SJSA1 (cell line): Measurements from ENCODE around the gene FZD10. TPM values are rescaled to one million over a fixed set of nuclear protein-coding genes. Genes with fewer than 3 reads are reported as not detected.

ENCODE experiments used
- DNase-seq, 2 experiments: peaks; one replicate each; pipeline ENCODE4 v3.0.0-alpha.2; 2015 to 2020; ENCODE audit warnings: low spot score in 2 of 2, low read depth in 1 of 2
- H3K27ac ChIP-seq: fragments of 250-450 bp; sonication (Bioruptor Pico); 2 replicates; pipeline ENCODE4 v1.5.1; 2020; ENCODE audit warnings: mild to moderate bottlenecking, moderate library complexity
- H3K27me3 ChIP-seq: fragments of 250-450 bp; sonication (Bioruptor Pico); replicated peaks from 2 replicates; pipeline ENCODE4 v1.5.1; 2020; ENCODE audit warnings: mild to moderate bottlenecking, moderate library complexity
- H3K36me3 ChIP-seq: fragments of 250-450 bp; sonication (Bioruptor Pico); 2 replicates; pipeline ENCODE4 v1.5.1; 2020; ENCODE audit warnings: mild to moderate bottlenecking
- H3K4me1 ChIP-seq: fragments of 250-450 bp; sonication (Bioruptor Pico); replicated peaks from 2 replicates; pipeline ENCODE4 v1.6.1; 2021; ENCODE audit warnings: mild to moderate bottlenecking
- H3K4me3 ChIP-seq: fragments of 250-450 bp; sonication (Bioruptor Pico); 2 replicates; pipeline ENCODE4 v1.5.1; 2020; ENCODE audit warnings: mild to moderate bottlenecking
- H3K9me3 ChIP-seq: fragments of 250-450 bp; sonication (Bioruptor Pico); replicated peaks from 2 replicates; pipeline ENCODE4 v1.5.1; 2020; ENCODE audit warnings: mild to moderate bottlenecking
- total RNA-seq: library from RNA; depleted of rRNA; stranded (reverse); fragments of >200 nt; shearing (Covaris generic); gene quantifications from 2 replicates; pipeline ENCODE4 v1.2.3, GENCODE V29; 2014

The FZD10 gene
- total RNA-seq, 1 experiment from 2014 or later, result not detected

DNA sequence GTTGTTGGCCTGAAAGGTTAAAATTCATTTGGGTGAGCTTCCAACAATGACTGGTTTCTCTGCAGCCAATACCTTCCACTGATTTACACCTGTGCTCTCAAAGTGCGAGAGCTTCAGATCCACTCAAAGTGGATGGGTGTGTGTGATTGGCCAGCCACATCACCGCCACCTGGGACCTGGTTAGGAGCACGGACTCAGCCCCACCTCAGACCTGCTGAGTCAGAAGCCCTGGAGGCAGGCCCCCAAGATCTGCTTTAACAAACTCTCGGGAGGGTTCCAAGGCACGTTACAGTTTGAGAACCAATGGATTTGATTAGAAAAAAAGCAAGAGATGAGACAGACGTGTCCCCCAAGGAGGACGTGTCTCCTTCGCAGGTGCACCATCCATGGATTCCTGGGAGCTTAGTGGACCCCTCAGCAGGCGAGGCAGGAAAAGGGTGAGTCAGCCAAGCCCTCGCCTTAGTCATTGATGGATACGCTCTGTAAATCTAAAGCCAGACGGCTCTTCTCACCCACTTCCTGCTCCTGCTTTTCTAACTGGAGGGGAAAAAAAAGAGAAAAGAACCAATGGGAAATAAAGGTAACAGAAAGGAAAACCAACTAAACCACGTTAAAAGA, 24.5 kb downstream of the FZD10 start:
- Histone ChIP-seq H3K4me3 (no peak overlapping the region), H3K27me3 (no peaks in the 10 kb centered on the region), H3K27ac (no peak overlapping the region), H3K36me3 (no peaks in the 10 kb centered on the region), H3K4me1 (no peaks in the 10 kb centered on the region), H3K9me3 (0 out of 2 replicates have a peak, but pooled peaks cover 4% of the 10 kb centered on the region)
- no peak for DNase-seq

DNA sequence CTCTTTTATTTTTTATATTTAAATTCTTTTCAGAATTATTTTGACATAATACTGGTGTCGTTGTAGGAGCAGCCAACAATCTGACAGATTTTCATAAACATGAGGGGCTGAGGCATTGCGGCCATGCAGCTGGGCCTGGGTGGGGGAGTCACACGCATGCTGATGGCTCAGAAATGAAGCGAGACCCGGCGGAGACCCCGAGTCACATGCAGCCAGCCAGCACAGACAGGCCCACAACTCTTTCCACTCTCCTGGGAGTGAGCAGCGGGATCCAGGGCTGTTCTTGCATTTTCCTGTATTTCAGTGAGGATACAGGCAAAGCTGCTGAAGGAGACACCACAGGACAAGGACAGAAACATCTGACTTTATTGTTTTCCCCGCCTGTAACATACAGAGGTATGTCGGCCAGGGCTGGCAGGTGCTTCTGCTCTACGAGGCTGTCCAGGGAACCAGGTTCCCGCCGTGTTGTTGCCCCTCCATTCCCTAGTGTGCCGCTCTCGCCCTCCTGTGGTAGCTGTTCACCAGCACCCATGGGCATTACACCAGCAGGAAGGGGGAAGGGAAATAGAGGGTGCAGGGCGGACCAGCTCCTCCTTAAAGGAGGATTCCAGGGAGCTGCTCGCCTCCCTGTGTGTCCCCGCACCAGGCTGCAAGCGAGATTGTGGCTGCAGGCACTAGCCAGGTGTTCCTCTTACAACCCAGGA, 30.5 kb downstream of the FZD10 start:
- Histone ChIP-seq H3K4me1 (no peaks in the 10 kb centered on the region), H3K4me3 (no peak overlapping the region), H3K27me3 (no peaks in the 10 kb centered on the region), H3K27ac (no peak overlapping the region), H3K9me3 (peaks cover 4% of the 10 kb centered on the region; the same call in 1 of the 2 replicates), H3K36me3 (no peaks in the 10 kb centered on the region)
- no peak for DNase-seq

DNA sequence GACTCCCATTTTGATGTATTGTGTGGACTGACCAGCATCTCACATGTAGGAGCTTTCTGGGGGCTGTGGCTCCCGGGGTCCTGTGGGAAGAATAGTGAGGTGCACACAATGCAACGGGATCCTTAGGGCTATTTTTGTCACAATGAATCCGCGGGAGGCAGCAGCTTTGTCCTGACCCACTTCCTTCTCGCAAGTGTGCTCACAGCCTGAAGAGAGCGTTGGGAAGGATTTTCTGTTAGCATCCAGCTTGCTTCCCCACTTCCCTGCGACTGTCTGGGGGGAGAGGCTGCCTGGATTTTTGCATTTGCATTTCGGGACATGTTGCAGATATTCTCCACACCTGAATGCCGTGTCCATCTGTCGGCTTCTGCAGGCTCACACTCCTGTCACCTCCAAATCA, 31.9 kb downstream of the FZD10 start:
- Histone ChIP-seq H3K27me3 (no peaks in the 10 kb centered on the region), H3K36me3 (no peaks in the 10 kb centered on the region), H3K4me1 (no peaks in the 10 kb centered on the region), H3K27ac (no peak overlapping the region), H3K4me3 (no peak overlapping the region), H3K9me3 (peaks cover 3% of the 10 kb centered on the region; the same call in 1 of the 2 replicates)
- DNase-seq, result no peak

GRCh38 chr12:130195369-130195768, 33.1 kb downstream of the FZD10 start:
- Histone ChIP-seq H3K27ac (no peak overlapping the region), H3K4me1 (no peaks in the 10 kb centered on the region), H3K27me3 (no peaks in the 10 kb centered on the region), H3K36me3 (no peaks in the 10 kb centered on the region), H3K9me3 (peaks cover 3% of the 10 kb centered on the region; the same call in 1 of the 2 replicates), H3K4me3 (no peak overlapping the region)
- DNase-seq, result no peak

DNA sequence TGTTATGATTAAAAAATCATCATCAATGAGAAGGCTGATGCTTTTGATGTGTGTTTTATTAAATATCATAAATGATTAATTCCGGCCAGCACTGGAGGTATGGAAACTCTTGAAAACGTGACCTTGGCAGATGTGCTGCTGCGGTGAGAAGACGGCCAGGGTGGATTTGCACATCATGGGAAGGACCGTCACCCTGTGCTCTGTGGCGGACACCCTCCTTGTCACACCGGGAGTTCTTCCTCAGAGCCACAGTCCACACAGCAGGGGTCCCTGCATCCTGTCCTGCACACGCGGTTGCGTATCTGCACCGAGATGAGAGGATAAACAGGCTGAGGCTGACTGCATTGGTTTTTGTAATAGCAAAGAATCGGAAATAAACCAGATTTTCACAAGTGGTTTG, 33.5 kb downstream of the FZD10 start:
- no peak overlapping the region for H3K27ac ChIP-seq
- no peaks in the 10 kb centered on the region for H3K36me3 ChIP-seq
- no peak overlapping the region for H3K4me3 ChIP-seq
- peaks cover 3% of the 10 kb centered on the region; the same call in 1 of the 2 replicates for H3K9me3 ChIP-seq
- no peaks in the 10 kb centered on the region for H3K4me1 ChIP-seq
- no peaks in the 10 kb centered on the region for H3K27me3 ChIP-seq
- DNase-seq, result no peak

- Histone ChIP-seq H3K36me3 (no peaks in the 10 kb centered on the region), H3K9me3 (no peaks in the 10 kb centered on the region; the same call in 1 of the 2 replicates), H3K27ac (no peak overlapping the region), H3K4me1 (no peaks in the 10 kb centered on the region), H3K27me3 (no peaks in the 10 kb centered on the region), H3K4me3 (no peak overlapping the region)
- no peak for DNase-seq
Observed at GRCh38 chr12:130196827-130197226, 34.6 kb downstream of the FZD10 start.

DNA sequence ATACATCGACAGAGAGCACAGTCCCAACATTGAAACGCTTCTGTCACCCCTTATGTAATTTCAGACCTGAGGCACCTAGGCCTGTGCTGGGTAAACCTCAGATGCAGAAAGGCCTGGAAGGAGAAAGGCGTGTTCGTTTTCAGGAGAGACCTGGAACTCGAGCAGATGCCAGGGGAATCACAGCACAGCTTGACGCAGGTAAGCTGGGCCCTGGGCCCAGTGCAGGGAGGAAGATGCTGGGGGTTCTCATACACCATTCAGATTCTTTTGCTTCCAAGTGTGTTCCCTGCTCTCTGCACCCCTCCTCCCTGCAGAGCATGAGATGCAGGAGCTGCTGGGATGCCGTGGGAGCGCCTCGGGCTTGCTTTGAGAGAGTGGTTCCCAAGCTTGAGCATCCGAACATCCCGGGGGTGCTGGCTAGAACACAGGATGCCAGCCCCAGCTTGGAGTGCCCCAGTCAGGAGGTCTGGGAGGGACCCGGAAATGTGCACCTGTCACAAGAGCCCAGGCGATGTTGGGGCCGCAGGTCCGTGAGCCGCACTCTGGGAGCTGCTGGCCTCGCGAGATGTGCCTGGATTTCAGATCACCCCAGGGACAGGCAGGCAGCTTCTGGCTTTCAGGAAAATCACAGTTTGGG, 35.9 kb downstream of the FZD10 start:
- no peaks in the 10 kb centered on the region for H3K27me3 ChIP-seq
- H3K9me3 ChIP-seq, result no peaks in the 10 kb centered on the region; the same call in 1 of the 2 replicates
- H3K27ac ChIP-seq, result no peak overlapping the region
- no peak for DNase-seq
- no peak overlapping the region for H3K4me3 ChIP-seq
- H3K36me3 ChIP-seq, result no peaks in the 10 kb centered on the region
- H3K4me1 ChIP-seq, result no peaks in the 10 kb centered on the region

DNA sequence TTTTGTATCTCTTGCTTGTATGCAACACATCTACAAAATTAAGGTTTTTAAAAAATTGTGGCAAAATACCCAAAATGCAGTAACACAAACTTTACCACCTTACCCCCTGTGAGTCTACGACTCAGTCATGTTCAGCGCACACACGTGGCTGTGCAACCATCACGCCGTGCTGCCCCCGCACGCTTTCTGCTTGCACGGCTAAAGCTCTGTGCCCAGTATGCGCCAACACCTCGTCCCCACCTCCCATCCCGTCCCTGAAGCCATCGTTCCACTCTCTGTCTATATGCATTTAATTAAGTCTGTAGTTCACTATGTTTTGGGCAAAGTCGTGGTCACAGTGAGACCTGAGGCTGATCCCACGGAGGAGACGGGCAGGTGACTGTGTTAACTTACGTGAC, 36.4 kb downstream of the FZD10 start:
- H3K4me3 ChIP-seq, result no peak overlapping the region
- no peak for DNase-seq
- no peaks in the 10 kb centered on the region for H3K4me1 ChIP-seq
- H3K27me3 ChIP-seq, result no peaks in the 10 kb centered on the region
- no peaks in the 10 kb centered on the region for H3K36me3 ChIP-seq
- H3K27ac ChIP-seq, result no peak overlapping the region
- no peaks in the 10 kb centered on the region; the same call in 1 of the 2 replicates for H3K9me3 ChIP-seq

GRCh38 chr12:130199581-130200390, 37.5 kb downstream of the FZD10 start:
- no peak overlapping the region for H3K27ac ChIP-seq
- no peaks in the 10 kb centered on the region for H3K36me3 ChIP-seq
- no peak for DNase-seq
- no peaks in the 10 kb centered on the region; the same call in 1 of the 2 replicates for H3K9me3 ChIP-seq
- H3K4me3 ChIP-seq, result no peak overlapping the region
- no peaks in the 10 kb centered on the region for H3K27me3 ChIP-seq
- no peaks in the 10 kb centered on the region for H3K4me1 ChIP-seq

GRCh38 chr12:130200445-130200844, 38.2 kb downstream of the FZD10 start:
- Histone ChIP-seq H3K27ac (no peak overlapping the region), H3K4me3 (no peak overlapping the region), H3K4me1 (no peaks in the 10 kb centered on the region), H3K27me3 (no peaks in the 10 kb centered on the region), H3K9me3 (no peaks in the 10 kb centered on the region; the same call in 1 of the 2 replicates), H3K36me3 (no peaks in the 10 kb centered on the region)
- no peak for DNase-seq

DNA sequence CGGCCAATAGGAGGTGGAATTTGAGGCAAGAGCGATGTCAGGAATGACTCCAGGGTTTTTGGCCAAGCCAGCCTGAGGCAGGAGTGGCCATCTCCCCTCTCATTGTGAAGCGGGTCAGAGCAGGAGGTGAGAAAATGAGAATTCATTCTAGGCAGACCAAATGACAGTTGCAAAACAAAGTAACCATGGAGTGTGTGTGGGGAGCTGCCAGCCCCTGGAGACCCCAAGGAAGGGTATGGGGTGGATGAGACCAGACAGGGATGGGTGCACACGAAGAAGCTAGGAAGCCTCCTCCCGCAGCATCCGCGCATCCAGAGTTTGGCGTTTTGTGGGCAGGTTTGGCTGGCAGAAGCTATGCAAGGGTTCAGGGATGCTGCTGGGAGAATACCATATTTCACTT, 38.8 kb downstream of the FZD10 start:
- H3K9me3 ChIP-seq, result no peaks in the 10 kb centered on the region; the same call in 1 of the 2 replicates
- DNase-seq, result no peak
- no peak overlapping the region for H3K27ac ChIP-seq
- H3K4me1 ChIP-seq, result no peaks in the 10 kb centered on the region
- no peaks in the 10 kb centered on the region for H3K27me3 ChIP-seq
- no peaks in the 10 kb centered on the region for H3K36me3 ChIP-seq
- H3K4me3 ChIP-seq, result no peak overlapping the region

DNA sequence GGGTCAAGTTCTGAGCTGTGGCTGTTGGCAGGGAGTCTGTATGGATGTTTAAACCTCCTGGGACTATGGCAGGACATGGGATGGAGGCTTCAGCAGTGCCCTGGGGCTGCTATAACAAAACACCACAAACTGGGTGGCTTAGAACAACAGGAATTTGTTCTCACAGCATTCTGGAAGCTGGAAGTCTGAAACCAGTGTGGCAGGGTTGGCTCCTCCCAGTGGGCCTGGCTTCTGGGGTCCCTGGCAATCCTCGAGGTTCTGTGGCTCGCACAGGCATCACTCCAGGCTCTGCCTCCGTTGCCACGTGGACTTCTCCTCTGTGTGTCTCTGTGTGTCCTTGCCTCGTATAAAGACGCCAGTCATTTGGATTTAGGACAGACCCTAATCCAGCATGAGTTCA, 39.9 kb downstream of the FZD10 start:
- Histone ChIP-seq H3K4me3 (no peak overlapping the region), H3K4me1 (no peaks in the 10 kb centered on the region), H3K36me3 (no peaks in the 10 kb centered on the region), H3K27ac (no peak overlapping the region), H3K9me3 (no peaks in the 10 kb centered on the region; the same call in 1 of the 2 replicates), H3K27me3 (no peaks in the 10 kb centered on the region)
- no peak for DNase-seq

DNA sequence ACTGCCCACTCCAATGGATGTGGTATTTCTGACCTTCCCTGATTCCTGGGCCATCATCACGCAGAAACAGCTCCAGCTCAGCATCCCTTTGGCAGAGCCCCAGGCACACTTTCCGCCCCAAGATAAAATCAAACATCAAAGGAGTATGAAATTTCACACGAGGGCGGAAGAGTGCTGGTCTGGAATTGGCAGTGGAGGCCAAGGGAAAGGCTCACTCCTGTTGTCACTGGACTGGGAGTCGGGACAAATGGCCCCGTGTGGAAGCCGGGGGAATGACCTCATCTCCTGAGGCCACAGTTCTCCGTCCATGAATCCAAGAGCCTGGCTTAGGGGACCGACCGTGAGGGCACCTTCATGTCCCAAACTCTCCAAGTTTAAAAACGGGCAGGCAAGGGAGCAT, 40.9 kb downstream of the FZD10 start:
- H3K4me1 ChIP-seq, result no peaks in the 10 kb centered on the region
- no peaks in the 10 kb centered on the region; the same call in 1 of the 2 replicates for H3K9me3 ChIP-seq
- no peak overlapping the region for H3K27ac ChIP-seq
- no peaks in the 10 kb centered on the region for H3K36me3 ChIP-seq
- H3K27me3 ChIP-seq, result no peaks in the 10 kb centered on the region
- H3K4me3 ChIP-seq, result no peak overlapping the region
- DNase-seq, result no peak
